SH-SY5Y (cell line): Measurements from ENCODE around the gene SUMF1.

ENCODE experiments used
- GATA2 ChIP-seq: IDR thresholded peaks from 2 replicates; pipeline ENCODE4 v1.6.1; 2011; ENCODE audit warnings: mild to moderate bottlenecking, low read depth, low read length
- GATA3 ChIP-seq: IDR thresholded peaks from 2 replicates; pipeline ENCODE4 v1.6.1; 2011; ENCODE audit warnings: low read depth, mild to moderate bottlenecking, low read length, moderate library complexity

GRCh38 chr3:4387210-4388204 lies 79.6 kb downstream of the SUMF1 start:
- no peak for TF ChIP-seq GATA2
- no peak for TF ChIP-seq GATA3
